ENCODE measurements around the gene SLC4A3. TPM values are rescaled to one million over a fixed set of nuclear protein-coding genes. Genes with fewer than 3 reads are reported as not detected.

The SLC4A3 gene
- total RNA-seq, 1 experiment from 2014 or later = 13.5 TPM

GRCh38 chr2:219664041-219664440 lies 36.6 kb downstream of the SLC4A3 start:
- H3K27ac ChIP-seq (ENCODE audit: low read length) = no peak overlapping the region
- no peaks in the 10 kb centered on the region; the same call in 1 of the 2 replicates for H3K27me3 ChIP-seq (ENCODE audit: control insufficient read depth, insufficient read depth, low read length)
- POLR2A ChIA-PET = no interaction called here
- DNase-seq (ENCODE audit: low read depth, low spot score) (no peak), ATAC-seq (no peak)
- no peaks in the 10 kb centered on the region for H3K36me3 ChIP-seq (ENCODE audit: control insufficient read depth, insufficient read depth, low read length)
- H3K4me1 ChIP-seq (ENCODE audit: control insufficient read depth, insufficient read depth, low read length) = no peaks in the 10 kb centered on the region
- H3K9me3 ChIP-seq (ENCODE audit: control insufficient read depth, insufficient read depth, low read depth, low read length) = peaks cover 10% of the 10 kb centered on the region; the same call in 1 of the 2 replicates
- in situ Hi-C loops (cut with HindIII; ENCODE audit: low pct_unique_long_range_greater_than_20kb, low sequenced_read_pairs) (no loop called here), intact Hi-C loops (cut with micrococcal nuclease; ENCODE audit: unreplicated experiment) (no loop called here)
- no TSS peak for BruUV-seq (replicated peaks)
- no peak overlapping the region for H3K4me3 ChIP-seq (ENCODE audit: low read depth in 2 of 2, low read length in 2 of 2)
- TF ChIP-seq TCF7L2 (IDR thresholded peaks at IDR 0.05; ENCODE audit: low read depth, low read length) = no peak
- TF ChIP-seq, protein P1, sequence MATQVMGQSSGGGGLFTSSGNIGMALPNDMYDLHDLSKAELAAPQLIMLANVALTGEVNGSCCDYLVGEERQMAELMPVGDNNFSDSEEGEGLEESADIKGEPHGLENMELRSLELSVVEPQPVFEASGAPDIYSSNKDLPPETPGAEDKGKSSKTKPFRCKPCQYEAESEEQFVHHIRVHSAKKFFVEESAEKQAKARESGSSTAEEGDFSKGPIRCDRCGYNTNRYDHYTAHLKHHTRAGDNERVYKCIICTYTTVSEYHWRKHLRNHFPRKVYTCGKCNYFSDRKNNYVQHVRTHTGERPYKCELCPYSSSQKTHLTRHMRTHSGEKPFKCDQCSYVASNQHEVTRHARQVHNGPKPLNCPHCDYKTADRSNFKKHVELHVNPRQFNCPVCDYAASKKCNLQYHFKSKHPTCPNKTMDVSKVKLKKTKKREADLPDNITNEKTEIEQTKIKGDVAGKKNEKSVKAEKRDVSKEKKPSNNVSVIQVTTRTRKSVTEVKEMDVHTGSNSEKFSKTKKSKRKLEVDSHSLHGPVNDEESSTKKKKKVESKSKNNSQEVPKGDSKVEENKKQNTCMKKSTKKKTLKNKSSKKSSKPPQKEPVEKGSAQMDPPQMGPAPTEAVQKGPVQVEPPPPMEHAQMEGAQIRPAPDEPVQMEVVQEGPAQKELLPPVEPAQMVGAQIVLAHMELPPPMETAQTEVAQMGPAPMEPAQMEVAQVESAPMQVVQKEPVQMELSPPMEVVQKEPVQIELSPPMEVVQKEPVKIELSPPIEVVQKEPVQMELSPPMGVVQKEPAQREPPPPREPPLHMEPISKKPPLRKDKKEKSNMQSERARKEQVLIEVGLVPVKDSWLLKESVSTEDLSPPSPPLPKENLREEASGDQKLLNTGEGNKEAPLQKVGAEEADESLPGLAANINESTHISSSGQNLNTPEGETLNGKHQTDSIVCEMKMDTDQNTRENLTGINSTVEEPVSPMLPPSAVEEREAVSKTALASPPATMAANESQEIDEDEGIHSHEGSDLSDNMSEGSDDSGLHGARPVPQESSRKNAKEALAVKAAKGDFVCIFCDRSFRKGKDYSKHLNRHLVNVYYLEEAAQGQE (IDR thresholded peaks at IDR 0.05; ENCODE audit: insufficient read depth in 1 of 2, low read depth in 2 of 2, low read length in 1 of 2) = no peak
- CTCF ChIA-PET = no interaction called here

- CTCF ChIA-PET = no interaction called here
Observed at GRCh38 chr2:219664944-219665343, 37.5 kb downstream of the SLC4A3 start.

DNA sequence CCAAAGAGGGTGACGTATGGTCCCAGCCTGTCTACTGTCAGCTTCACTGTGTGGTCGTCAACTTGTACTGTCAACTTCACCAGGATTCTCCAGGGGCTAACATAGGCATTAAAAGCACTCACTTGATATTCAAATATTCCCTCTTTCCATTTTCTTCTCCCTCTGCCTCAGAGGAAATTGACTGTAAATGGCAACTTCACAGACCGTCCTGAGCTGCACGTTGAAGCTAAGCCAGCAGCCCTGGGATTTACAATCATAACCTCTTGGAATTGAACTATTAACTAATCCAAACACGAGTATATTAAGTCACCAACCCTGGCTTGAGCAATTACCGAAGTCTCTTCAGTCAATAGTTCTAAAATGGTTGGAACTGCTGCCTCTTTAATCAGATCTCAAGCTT lies 38.5 kb downstream of the SLC4A3 start:
- ChIA-PET POLR2A (interaction anchor here (0.7 kb wide), 1 partner anchor 224 kb away, joined by 18 read pairs; no protein-coding TSS in a partner anchor), CTCF (no interaction called here)
- Histone ChIP-seq H3K9me3 (ENCODE audit: control insufficient read depth, insufficient read depth, low read depth, low read length) (peaks cover 9% of the 10 kb centered on the region; the same call in 1 of the 2 replicates), H3K36me3 (ENCODE audit: control insufficient read depth, insufficient read depth, low read length) (no peaks in the 10 kb centered on the region), H3K27me3 (ENCODE audit: control insufficient read depth, insufficient read depth, low read length) (peaks cover 2% of the 10 kb centered on the region; the same call in 1 of the 2 replicates), H3K4me3 (ENCODE audit: low read depth in 2 of 2, low read length in 2 of 2) (no peak overlapping the region), H3K27ac (ENCODE audit: low read length) (no peak overlapping the region), H3K4me1 (ENCODE audit: control insufficient read depth, insufficient read depth, low read length) (no peaks in the 10 kb centered on the region)
- TF ChIP-seq POLR2AphosphoS5 (IDR thresholded peaks at IDR 0.05; ENCODE audit: low read depth, low read length) (no peak), CTCF (IDR thresholded peaks at IDR 0.05) (no peak), SIN3A (IDR thresholded peaks at IDR 0.05; ENCODE audit: borderline replicate concordance, insufficient read depth, low read depth, low read length) (no peak), TCF7L2 (IDR thresholded peaks at IDR 0.05; ENCODE audit: low read depth, low read length) (no peak)
- TF ChIP-seq, protein P1 (IDR thresholded peaks at IDR 0.05; ENCODE audit: insufficient read depth in 1 of 2, low read depth in 2 of 2, low read length in 1 of 2) = no peak
- no peak for ATAC-seq
- DNase-seq (ENCODE audit: low read depth, low spot score) = no peak
- intact Hi-C loops (cut with micrococcal nuclease; ENCODE audit: unreplicated experiment) = no loop called here
- in situ Hi-C loops (cut with HindIII; ENCODE audit: low pct_unique_long_range_greater_than_20kb, low sequenced_read_pairs) = no loop called here
- no TSS peak for BruUV-seq (replicated peaks)

More at GRCh38 chr2:219664944-219665343, 37.5 kb downstream of the SLC4A3 start:
- no peak for ATAC-seq
- H3K27ac ChIP-seq (ENCODE audit: low read length) = no peak overlapping the region
- DNase-seq (ENCODE audit: low read depth, low spot score) = no peak
- intact Hi-C loops (cut with micrococcal nuclease; ENCODE audit: unreplicated experiment) = no loop called here
- no peak for TF ChIP-seq TCF7L2 (IDR thresholded peaks at IDR 0.05; ENCODE audit: low read depth, low read length)
- TF ChIP-seq, protein P1 (IDR thresholded peaks at IDR 0.05; ENCODE audit: insufficient read depth in 1 of 2, low read depth in 2 of 2, low read length in 1 of 2) = no peak
- peaks cover 10% of the 10 kb centered on the region; the same call in 1 of the 2 replicates for H3K9me3 ChIP-seq (ENCODE audit: control insufficient read depth, insufficient read depth, low read depth, low read length)
- POLR2A ChIA-PET = no interaction called here
- no peaks in the 10 kb centered on the region for H3K36me3 ChIP-seq (ENCODE audit: control insufficient read depth, insufficient read depth, low read length)
- no TSS peak for BruUV-seq (replicated peaks)
- in situ Hi-C loops (cut with HindIII; ENCODE audit: low pct_unique_long_range_greater_than_20kb, low sequenced_read_pairs) = no loop called here
- H3K4me3 ChIP-seq (ENCODE audit: low read depth in 2 of 2, low read length in 2 of 2) = no peak overlapping the region
- H3K4me1 ChIP-seq (ENCODE audit: control insufficient read depth, insufficient read depth, low read length) = no peaks in the 10 kb centered on the region
- no peaks in the 10 kb centered on the region; the same call in 1 of the 2 replicates for H3K27me3 ChIP-seq (ENCODE audit: control insufficient read depth, insufficient read depth, low read length)
